ENCODE data around the gene ANKFY1. TPM values are rescaled to one million over a fixed set of nuclear protein-coding genes. Genes with fewer than 3 reads are reported as not detected.

ANKFY1 gene
- polyA plus RNA-seq, 1 experiment: 43.5 TPM

GRCh38 chr17:4220655-4221054, 43.1 kb downstream of the ANKFY1 start:
- no peak overlapping the region for H3K4me3 ChIP-seq (ENCODE audit: low read depth, low read length)

GRCh38 chr17:4219241-4219640, 44.5 kb downstream of the ANKFY1 start:
- Histone ChIP-seq H3K27me3 (ENCODE audit: control insufficient read depth, insufficient read depth, low read length) (no peaks in the 10 kb centered on the region), H3K4me3 (ENCODE audit: low read depth, low read length) (no peak overlapping the region), H3K36me3 (ENCODE audit: control insufficient read depth, insufficient read depth, low read length) (peaks cover 4% of the 10 kb centered on the region)
- POLR2A ChIA-PET: no interaction called here
- CTCF ChIA-PET: interaction anchor here (1.4 kb wide), 2 partner anchors 11 to 85 kb away, joined by 4 to 5 read pairs; no protein-coding TSS in a partner anchor
- TF ChIP-seq CTCF (IDR thresholded peaks at IDR 0.05; ENCODE audit: insufficient read depth, low read depth, low read length): no peak
- no peak for DNase-seq (ENCODE audit: low read depth)

More at GRCh38 chr17:4220655-4221054, 43.1 kb downstream of the ANKFY1 start:
- CTCF ChIA-PET: interaction anchor here (0.9 to 1.4 kb wide), 3 partner anchors 10 to 188 kb away, joined by 3 to 4 read pairs (median 3); no protein-coding TSS in a partner anchor
- POLR2A ChIA-PET: no interaction called here
- H3K27me3 ChIP-seq (ENCODE audit: control insufficient read depth, insufficient read depth, low read length): no peaks in the 10 kb centered on the region
- DNase-seq (ENCODE audit: low read depth): no peak
- TF ChIP-seq CTCF (IDR thresholded peaks at IDR 0.05; ENCODE audit: insufficient read depth, low read depth, low read length): no peak
- peaks cover 4% of the 10 kb centered on the region for H3K36me3 ChIP-seq (ENCODE audit: control insufficient read depth, insufficient read depth, low read length)

- TF ChIP-seq CTCF (IDR thresholded peaks at IDR 0.05; ENCODE audit: insufficient read depth, low read depth, low read length): no peak
- Histone ChIP-seq H3K36me3 (ENCODE audit: control insufficient read depth, insufficient read depth, low read length) (peaks cover 1% of the 10 kb centered on the region), H3K27me3 (ENCODE audit: control insufficient read depth, insufficient read depth, low read length) (no peaks in the 10 kb centered on the region), H3K4me3 (ENCODE audit: low read depth, low read length) (no peak overlapping the region)
- no peak for DNase-seq (ENCODE audit: low read depth)
- POLR2A ChIA-PET: interaction anchor here (0.5 kb wide), 1 partner anchor 150 kb away, joined by 3 read pairs; no protein-coding TSS in a partner anchor
- CTCF ChIA-PET: interaction anchor here (0.6 to 7.0 kb wide), 28 partner anchors 10 to 303 kb away, joined by 3 to 103 read pairs (median 5); no protein-coding TSS in a partner anchor
Observed at GRCh38 chr17:4215882-4216570, 47.8 kb downstream of the ANKFY1 start.

GRCh38 chr17:4214157-4214556, 49.6 kb downstream of the ANKFY1 start:
- POLR2A ChIA-PET: no interaction called here
- Histone ChIP-seq H3K27me3 (ENCODE audit: control insufficient read depth, insufficient read depth, low read length) (no peaks in the 10 kb centered on the region), H3K36me3 (ENCODE audit: control insufficient read depth, insufficient read depth, low read length) (peaks cover 2% of the 10 kb centered on the region), H3K4me3 (ENCODE audit: low read depth, low read length) (no peak overlapping the region)
- CTCF ChIA-PET: interaction anchor here (0.6 to 7.0 kb wide), 4 partner anchors 14 to 961 kb away, joined by 3 to 103 read pairs (median 11); no protein-coding TSS in a partner anchor
- DNase-seq (ENCODE audit: low read depth): no peak
- no peak for TF ChIP-seq CTCF (IDR thresholded peaks at IDR 0.05; ENCODE audit: insufficient read depth, low read depth, low read length)

GRCh38 chr17:4209611-4210010, 54.2 kb downstream of the ANKFY1 start:
- TF ChIP-seq CTCF (IDR thresholded peaks at IDR 0.05; ENCODE audit: insufficient read depth, low read depth, low read length): no peak
- no peak overlapping the region for H3K4me3 ChIP-seq (ENCODE audit: low read depth, low read length)
- DNase-seq (ENCODE audit: low read depth): no peak
- H3K27me3 ChIP-seq (ENCODE audit: control insufficient read depth, insufficient read depth, low read length): no peaks in the 10 kb centered on the region
- ChIA-PET CTCF (interaction anchor here (0.8 to 1.1 kb wide), 3 partner anchors 29 to 211 kb away, joined by 3 to 4 read pairs (median 4); no protein-coding TSS in a partner anchor), POLR2A (no interaction called here)
- peaks cover 13% of the 10 kb centered on the region for H3K36me3 ChIP-seq (ENCODE audit: control insufficient read depth, insufficient read depth, low read length)
